GM12878 (cell line): ENCODE data around the gene STPG3. TPM values are rescaled to one million over a fixed set of nuclear protein-coding genes. Genes with fewer than 3 reads are reported as not detected.

Source experiments
- ATAC-seq: fragments of 200-7000 bp; cut with Tn5 transposase; 3 replicates; pipeline ENCODE4 v1.9.1; 2020; ENCODE audit warnings: mild to moderate bottlenecking, moderate library complexity
- BruUV-seq: library from RNA; stranded (reverse); fragments of 400-500 nt; replicated peaks from 2 replicates; lab custom pipeline; 2021; lab: Mats Ljungman, UMichigan
- CTCF ChIA-PET: fragments of 300-600 bp; sonication (Branson Sonifier 250); formaldehyde crosslinking; extraction: SDS; loops from one replicate; lab custom pipeline; 2021; ENCODE audit warnings: inconsistent platforms; lab: Yijun Ruan, JAX
- POLR2A ChIA-PET: fragments of 350-600 bp; formaldehyde crosslinking; extraction: SDS; loops from one replicate; lab custom pipeline; 2021; ENCODE audit warnings: inconsistent platforms; lab: Charles Lee
- RAD21 ChIA-PET: fragments of 300-600 bp; sonication (Branson Sonifier 250); formaldehyde crosslinking; loops from one replicate; lab custom pipeline; 2023; ENCODE audit warnings: antibody characterized with exemption; ENCODE audit not compliant: unreplicated experiment; lab: Charles Lee
- SMC1A ChIA-PET: fragments of 300-600 bp; sonication (Branson Sonifier 250); formaldehyde crosslinking; loops from one replicate; lab custom pipeline; 2023; ENCODE audit not compliant: unreplicated experiment, uncharacterized antibody; lab: Charles Lee
- DNase-seq: peaks from one replicate; pipeline ENCODE4 v3.0.0-alpha.2; 2011; ENCODE audit warnings: low read depth, low spot score
- FAIRE-seq: peaks from 3 replicates; lab custom pipeline; 2011; peaks lifted over from hg19 to GRCh38; lab: Jason Lieb, UNC
- H2AFZ ChIP-seq: 2 replicates; pipeline ENCODE4 v1.6.0; 2011; ENCODE audit warnings: low read depth, low read length, control low read depth; ENCODE audit not compliant: control insufficient read depth
- H3K27ac ChIP-seq: 2 replicates; pipeline ENCODE4 v1.5.1; 2011; ENCODE audit warnings: control low read depth; ENCODE audit not compliant: control insufficient read depth, insufficient read depth
- H3K27me3 ChIP-seq, 2 experiments: replicated peaks in 1 of 2; 2 replicates each; pipeline versions ENCODE4 v1.6.0 to v1.6.1; 2011; ENCODE audit warnings: low read length in 1 of 2; ENCODE audit not compliant: control insufficient read depth in 2 of 2, insufficient read depth in 2 of 2
- H3K36me3 ChIP-seq, 2 experiments: 2 replicates each; pipeline ENCODE4 v1.5.1; 2011; ENCODE audit warnings: low read length in 1 of 2; ENCODE audit not compliant: control insufficient read depth in 2 of 2, insufficient read depth in 2 of 2
- H3K4me1 ChIP-seq: 2 replicates; pipeline ENCODE4 v1.6.1; 2011; ENCODE audit warnings: mild to moderate bottlenecking, low read length, moderate library complexity, mixed read lengths; ENCODE audit not compliant: control insufficient read depth, insufficient read depth
- H3K4me2 ChIP-seq: 2 replicates; pipeline ENCODE4 v1.6.0; 2011; ENCODE audit warnings: control low read depth; ENCODE audit not compliant: control insufficient read depth, insufficient read depth
- H3K4me3 ChIP-seq: fragments of 200-600 bp; sonication (generic); 2 replicates; pipeline ENCODE4 v1.5.1; 2016
- H3K79me2 ChIP-seq: 2 replicates; pipeline ENCODE4 v1.6.0; 2011; ENCODE audit warnings: low read length; ENCODE audit not compliant: control insufficient read depth, insufficient read depth
- H3K9ac ChIP-seq: 2 replicates; pipeline ENCODE4 v1.8.0; 2011; ENCODE audit warnings: low read length, control low read depth, mixed read lengths; ENCODE audit not compliant: control insufficient read depth, insufficient read depth
- H3K9me3 ChIP-seq: replicated peaks from 3 replicates; pipeline ENCODE4 v1.5.1; 2011; ENCODE audit warnings: mild to moderate bottlenecking, low read length; ENCODE audit not compliant: control insufficient read depth, insufficient read depth
- H4K20me1 ChIP-seq: 2 replicates; pipeline ENCODE4 v1.6.0; 2011; ENCODE audit not compliant: control insufficient read depth, insufficient read depth
- BRCA1 ChIP-seq: IDR thresholded peaks from 2 replicates; pipeline ENCODE4 v1.6.1; 2011; ENCODE audit warnings: low read depth, low read length, improper control_type of control experiment
- CREM ChIP-seq: IDR thresholded peaks from 2 replicates; pipeline ENCODE4 v1.6.1; 2014; ENCODE audit warnings: antibody characterized with exemption, low read depth
- EED ChIP-seq: sonication (generic); IDR thresholded peaks from 2 replicates; pipeline ENCODE4 v1.6.1; 2016; ENCODE audit warnings: antibody characterized with exemption, low read depth
- GABPA ChIP-seq: IDR thresholded peaks from 2 replicates; pipeline ENCODE4 v1.6.1; 2014; ENCODE audit warnings: antibody characterized with exemption, low read depth, mild to moderate bottlenecking, inconsistent platforms
- PAX8 ChIP-seq: fragments of 450-650 bp; IDR thresholded peaks from 2 replicates; pipeline ENCODE4 v1.6.1; 2017; ENCODE audit warnings: mild to moderate bottlenecking, moderate library complexity
- POLR2A ChIP-seq: IDR thresholded peaks from 2 replicates; pipeline ENCODE4 v1.6.1; 2011; ENCODE audit warnings: low read depth, mild to moderate bottlenecking, low read length
- POLR2AphosphoS2 ChIP-seq: IDR thresholded peaks from 2 replicates; pipeline ENCODE4 v1.6.1; 2011; ENCODE audit warnings: low read depth, mild to moderate bottlenecking, low read length, improper control_type of control experiment, moderate library complexity
- POU2F2 ChIP-seq: IDR thresholded peaks from 3 replicates; pipeline ENCODE4 v1.6.1; 2011; ENCODE audit warnings: low read depth, mild to moderate bottlenecking, low read length, borderline replicate concordance
- RELB ChIP-seq: fragments of 450-650 bp; IDR thresholded peaks from 2 replicates; pipeline ENCODE4 v1.6.1; 2017; ENCODE audit warnings: low read depth, mild to moderate bottlenecking, moderate library complexity
- REST ChIP-seq: IDR thresholded peaks from 2 replicates; pipeline ENCODE4 v1.6.1; 2012; ENCODE audit warnings: mild to moderate bottlenecking, low read depth, low read length
- SIX5 ChIP-seq: IDR thresholded peaks from 2 replicates; pipeline ENCODE4 v1.6.1; 2011; ENCODE audit warnings: mild to moderate bottlenecking, low read depth, low read length, moderate library complexity; ENCODE audit not compliant: severe bottlenecking
- SMAD5 ChIP-seq: IDR thresholded peaks from 2 replicates; pipeline ENCODE4 v1.6.1; 2016; ENCODE audit warnings: antibody characterized with exemption, low read depth
- SMARCA5 ChIP-seq: fragments of 450-650 bp; IDR thresholded peaks from 2 replicates; pipeline ENCODE4 v1.6.1; 2017; ENCODE audit warnings: mild to moderate bottlenecking
- TCF12 ChIP-seq: IDR thresholded peaks from 2 replicates; pipeline ENCODE4 v1.6.1; 2011; ENCODE audit warnings: low read depth, mild to moderate bottlenecking, low read length
- TCF7 ChIP-seq: IDR thresholded peaks from 2 replicates; pipeline ENCODE4 v1.6.1; 2014; ENCODE audit warnings: antibody characterized with exemption, borderline replicate concordance
- ZNF24 ChIP-seq: fragments of 450-650 bp; IDR thresholded peaks from 2 replicates; pipeline ENCODE4 v1.6.1; 2017; ENCODE audit warnings: antibody characterized with exemption, mild to moderate bottlenecking
- WGBS: methylation state at CpG from one replicate; pipeline ENCODE4 v1.1.6; 2016; ENCODE audit warnings: low lambda C conversion rate; ENCODE audit not compliant: insufficient replicate concordance, insufficient coverage; ENCODE audit errors: missing lambda C conversion rate; 5-methylcytosine and 5-hydroxymethylcytosine counted together
- in situ Hi-C: fragments of 300-500 bp; cut with MboI; formaldehyde crosslinking; loops from 9 replicates; pipeline ENCODE4 v1.14.3; 2018; ENCODE audit warnings: mixed read lengths
- intact Hi-C: fragments of 100-400 bp; cut with micrococcal nuclease; formaldehyde crosslinking; loops from one replicate; pipeline ENCODE4 v1.14.2; 2022; ENCODE audit not compliant: unreplicated experiment
- polyA plus RNA-seq, 11 experiments: library from polyadenylated mRNA; depleted of rRNA in 4 of 11; unstranded in 6 of 11; stranded (reverse) in 5 of 11; fragments of >200 nt; fragmentation: Nextera tagmentation in 4 of 11; fragmentation: Illumina TruSeq in 1 of 11; extraction: Ambion mirVana in 4 of 11; extraction: Trizol in 1 of 11; gene quantifications; 1 replicate in 1 of 11; 2 replicates in 10 of 11; pipeline versions ENCODE4 v1.2.1 to v1.2.3, GENCODE V29; 2011 to 2016; ENCODE audit warnings: inconsistent platforms in 2 of 11, missing spikeins in 2 of 11, low read depth in 1 of 11
- total RNA-seq, 4 experiments: library from RNA; depleted of rRNA in 3 of 4; stranded (reverse); fragments of >200 nt in 3 of 4; fragmentation: Illumina TruSeq in 1 of 4; extraction: Trizol in 1 of 4; gene quantifications; 2 replicates each; pipeline versions ENCODE4 v1.2.1 to v1.2.3, GENCODE V29; 2013 to 2021

The STPG3 gene
- total and polyA plus RNA-seq, 10 of the 15 experiments (the other 5 are each of a cell fraction or from before 2014, with no cell fraction given): not detected

GRCh38 chr9:137301081-137301947, 50.2 kb downstream of the STPG3 start (continued):
- peak; percentile 50; the same call in 1 of the 2 replicates for TF ChIP-seq SMARCA5
- no peak for TF ChIP-seq EED
- peak; percentile 3; the same call in 1 of the 2 replicates for TF ChIP-seq POLR2A
- no peak for TF ChIP-seq TCF7
- TF ChIP-seq POU2F2: no peak

GRCh38 chr9:137302118-137302448, 51.0 kb downstream of the STPG3 start, which contains the start of gene NRARP:
Gene NRARP (minus strand): TSS chr9:137302271. CDS start chr9:137301928, 343 bp downstream.
- ChIA-PET RAD21 (interaction anchor here (0.7 to 2.1 kb wide), 10 partner anchors 15 to 233 kb away, joined by 3 to 20 read pairs (median 4); partner anchors contain the start of gene TUBB4B), CTCF (interaction anchor here (0.9 to 2.2 kb wide), 11 partner anchors 8 to 338 kb away, joined by 3 to 17 read pairs (median 5); partner anchors contain the start of genes EXD3, NOXA1, NSMF and TOR4A), SMC1A (interaction anchor here (1.0 to 1.5 kb wide), 6 partner anchors 14 to 141 kb away, joined by 3 to 8 read pairs (median 4); no protein-coding TSS in a partner anchor), POLR2A (interaction anchor here (0.6 to 2.2 kb wide), 12 partner anchors 14 to 303 kb away, joined by 3 to 19 read pairs (median 4); partner anchors contain the start of genes ARRDC1, EXD3, NOXA1 and TUBB4B)
- in situ Hi-C loops (no loop called here), intact Hi-C loops (loop anchor here (2.0 to 5.0 kb wide), 2 partner anchors 105 to 120 kb away; partner anchors contain the start of genes EXD3 and NOXA1)
- H3K79me2 ChIP-seq: no peaks in the 10 kb centered on the region; the same call in 1 of the 2 replicates
- no peaks in the 10 kb centered on the region for H3K36me3 ChIP-seq
- BruUV-seq: no TSS peak
- no peak within 1 kb of the TSS for H3K27ac ChIP-seq
- H3K27me3 ChIP-seq: no peaks in the 10 kb centered on the region; a peak in 1 of 4 replicates
- 0% methylated on average over 12 of the region's 60 CpGs for WGBS
- no peaks in the 10 kb centered on the region for H4K20me1 ChIP-seq
- H2AFZ ChIP-seq: peak within 1 kb of the TSS; percentile 65
- H3K4me2 ChIP-seq: peak within 1 kb of the TSS; percentile 77
- peaks cover 35% of the 10 kb centered on the region for H3K4me1 ChIP-seq
- FAIRE-seq (no peak), DNase-seq (no peak), ATAC-seq (peak; percentile 71)
- H3K9ac ChIP-seq: peak within 1 kb of the TSS; percentile 60
- H3K9me3 ChIP-seq: no peaks in the 10 kb centered on the region
- peak within 1 kb of the TSS; percentile 70 for H3K4me3 ChIP-seq
- TF ChIP-seq TCF12: no peak
- TF ChIP-seq CREM: 0 out of 2 replicates have a peak, but pooled peaks have one; percentile 12
- TF ChIP-seq POLR2AphosphoS2: peak; percentile 68; the same call in 1 of the 2 replicates
- TF ChIP-seq PAX8: no peak
- 0 out of 2 replicates have a peak, but pooled peaks have one; percentile 26 for TF ChIP-seq SMAD5
- no peak for TF ChIP-seq GABPA
- TF ChIP-seq RELB: no peak
- TF ChIP-seq BRCA1: no peak
- no peak for TF ChIP-seq REST
- TF ChIP-seq ZNF24: no peak
- no peak for TF ChIP-seq SIX5
